ENCODE measurements around the gene SREK1. TPM values are rescaled to one million over a fixed set of nuclear protein-coding genes. Genes with fewer than 3 reads are reported as not detected.
"Not testable (repeated sequence)": the region's sequence is repeated elsewhere in the genome, so short reads cannot be mapped to it uniquely, and the experiment has no call there.

Gene SREK1
- total RNA-seq, 1 donor from 2014 or later: 46.4 TPM

GRCh38 chr5:66222455-66222854 lies 78.4 kb downstream of the SREK1 start:
- no peak for DNase-seq (ENCODE audit: low read depth in 2 of 2)

- not testable (repeated sequence) for DNase-seq (ENCODE audit: low read depth in 2 of 2)
These were observed 78.8 kb downstream of the SREK1 start for GRCh38 chr5:66222896-66223295.

DNA sequence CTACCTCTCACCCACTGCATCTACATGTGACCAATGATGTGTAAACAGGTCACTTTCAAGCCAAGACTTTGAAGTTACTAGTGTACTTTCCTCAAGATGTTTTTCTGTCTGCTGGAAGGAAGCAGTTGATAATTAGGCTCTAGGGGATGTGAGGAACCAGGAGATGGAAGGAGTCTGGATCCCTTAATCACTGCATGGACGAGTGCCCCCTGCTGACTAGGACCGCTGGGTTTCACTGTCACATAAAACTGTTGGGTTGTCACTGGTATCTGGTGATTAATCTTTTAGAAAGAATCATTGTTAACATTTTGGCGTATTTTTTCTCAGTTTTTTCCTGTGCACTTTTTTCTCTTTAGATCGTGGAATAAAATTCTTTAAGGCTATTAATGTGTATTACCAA lies 79.5 kb downstream of the SREK1 start:
- peak; percentile 39 to 43 for DNase-seq (ENCODE audit: low read depth in 2 of 2)

- peak in 1 of 2 donors; percentile 9 for DNase-seq (ENCODE audit: low read depth in 2 of 2)
These were observed 80.2 kb downstream of the SREK1 start for GRCh38 chr5:66224274-66224673.

DNA sequence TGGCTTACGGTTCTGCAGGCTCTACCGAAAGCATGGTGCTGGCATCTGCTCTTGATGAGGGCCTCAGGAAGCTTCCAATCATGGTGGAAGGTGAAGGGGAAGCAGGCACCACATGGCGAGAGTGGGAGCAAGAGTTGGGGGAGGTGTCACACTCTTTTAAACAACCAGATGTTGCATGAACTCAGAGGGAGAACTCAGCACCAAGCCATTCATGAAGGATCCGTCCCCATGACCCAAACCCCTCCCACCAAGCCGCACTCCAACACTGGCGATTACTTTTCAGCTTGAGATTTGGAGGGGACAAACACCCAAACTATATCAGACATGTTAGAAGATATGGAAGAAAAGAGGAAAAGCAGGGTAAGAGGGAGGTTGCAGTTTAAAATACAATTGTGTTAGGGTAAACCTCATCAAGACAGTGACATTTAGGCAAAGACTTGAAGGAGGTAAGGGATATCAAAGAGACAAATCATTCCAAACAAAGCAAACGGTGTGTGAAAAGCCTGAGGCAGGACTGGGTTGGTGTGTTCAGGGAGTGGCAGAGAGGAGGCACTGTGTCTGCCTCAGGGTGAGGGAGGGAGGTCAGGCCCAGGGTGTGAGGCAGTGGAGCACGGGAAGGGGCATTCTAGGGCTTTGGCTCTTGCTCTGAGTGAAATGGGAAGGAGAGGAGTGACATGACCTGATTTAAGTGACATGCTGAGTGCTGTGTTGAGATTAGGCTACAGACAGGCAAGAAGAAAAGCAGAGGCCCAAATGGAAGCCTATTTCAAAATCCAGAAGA lies 80.9 kb downstream of the SREK1 start:
- DNase-seq (ENCODE audit: low read depth in 2 of 2): no peak

GRCh38 chr5:66230551-66230950 lies 86.5 kb downstream of the SREK1 start:
- peak in 1 of 2 donors; percentile 68 for DNase-seq (ENCODE audit: low read depth in 2 of 2)

DNA sequence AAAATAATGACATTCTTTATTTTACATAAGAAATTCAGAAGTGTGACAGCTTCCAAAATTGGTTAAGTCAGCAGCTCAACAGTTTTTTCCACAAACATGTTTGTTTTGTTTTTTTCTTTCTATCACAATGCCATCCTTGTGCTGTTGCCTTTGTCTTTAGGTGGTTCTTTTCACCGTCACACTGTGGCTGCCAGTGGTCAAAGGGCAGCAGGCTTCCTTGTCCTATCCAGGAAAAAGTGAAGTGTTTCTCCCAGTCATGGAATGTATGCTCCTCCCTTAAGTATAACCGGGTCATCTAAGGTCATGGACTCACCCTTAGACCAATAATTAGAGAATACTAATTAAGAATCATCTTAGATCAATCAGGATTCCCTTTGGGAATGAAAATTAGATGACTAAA lies 87.4 kb downstream of the SREK1 start:
- no peak for DNase-seq (ENCODE audit: low read depth in 2 of 2)

- no peak for DNase-seq (ENCODE audit: low read depth in 2 of 2)
These were observed 88.2 kb downstream of the SREK1 start for GRCh38 chr5:66232275-66232674.

DNA sequence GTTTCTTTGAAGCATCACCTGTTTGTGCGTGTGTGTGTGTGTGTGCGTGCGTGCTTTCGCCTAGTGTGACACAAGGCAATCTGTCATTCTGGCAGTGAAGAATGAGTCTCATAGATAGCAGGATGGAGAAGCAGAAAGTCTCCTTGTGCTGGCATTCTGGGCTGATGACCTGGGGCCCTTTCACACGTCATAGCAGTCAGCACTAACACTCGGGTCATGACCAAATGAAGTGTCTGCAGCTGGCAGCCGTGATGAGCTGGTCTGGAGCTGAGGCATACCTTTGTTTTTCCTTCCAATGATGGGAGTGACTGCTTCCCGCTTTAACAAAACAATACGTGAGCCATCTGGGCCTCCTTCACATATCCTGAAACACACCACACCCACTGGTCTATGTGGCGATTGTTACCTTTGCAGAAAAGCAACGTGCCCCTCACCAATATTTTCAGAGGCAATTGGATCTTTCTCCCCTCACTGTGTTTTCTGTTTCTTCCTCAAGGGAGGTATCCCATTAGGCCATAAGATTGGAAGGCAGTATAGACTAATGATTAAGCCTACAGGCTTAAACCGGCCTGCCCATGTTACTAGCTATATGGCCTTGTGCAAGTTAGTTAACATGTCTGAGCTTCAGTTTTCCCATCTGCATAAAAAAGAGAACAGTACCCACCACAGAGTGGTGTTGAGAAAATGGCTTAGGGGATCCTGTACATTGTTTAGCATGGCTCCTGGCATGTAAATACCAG lies 88.8 kb downstream of the SREK1 start:
- peak in 1 of 2 donors; percentile 55 for DNase-seq (ENCODE audit: low read depth in 2 of 2)

Other genes starting within 250 kb of the SREK1 start
- gene ERBIN, start 217.7 kb upstream of the SREK1 start, total RNA-seq: 43.8 and 55.2 TPM in 2 replicates

Measured in lung microvascular endothelial cell (primary cell).